Effector CD4-positive, alpha-beta T cell (primary cell): ENCODE data around the gene DAPP1.
"Not testable (repeated sequence)": the region's sequence is repeated elsewhere in the genome, so short reads cannot be mapped to it uniquely, and the experiment has no call there.

Experiments
- DNase-seq: peaks from one replicate; pipeline ENCODE4 v3.0.0-alpha.2; 2020

The DAPP1 gene

DNA sequence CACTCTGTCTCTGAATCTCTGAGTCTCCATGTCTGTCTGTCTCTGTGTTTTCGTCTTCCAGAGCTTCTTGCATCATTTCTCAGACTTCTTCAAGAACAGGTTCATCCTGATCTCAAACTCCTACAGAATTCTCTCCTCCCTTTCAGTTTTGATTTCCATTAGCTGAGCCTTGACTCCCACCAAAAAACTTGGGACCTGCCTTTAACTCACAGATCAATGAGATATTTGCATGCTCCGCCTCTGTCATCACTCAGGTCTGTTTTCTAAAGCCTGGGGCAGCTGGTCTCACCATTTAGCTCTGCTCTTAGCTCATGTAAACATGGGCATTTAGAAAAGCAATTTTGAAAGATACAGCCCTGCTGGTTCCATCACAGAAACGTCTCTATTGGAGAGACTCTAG, 8.6 kb downstream of the DAPP1 start:
- no peak for DNase-seq

DNA sequence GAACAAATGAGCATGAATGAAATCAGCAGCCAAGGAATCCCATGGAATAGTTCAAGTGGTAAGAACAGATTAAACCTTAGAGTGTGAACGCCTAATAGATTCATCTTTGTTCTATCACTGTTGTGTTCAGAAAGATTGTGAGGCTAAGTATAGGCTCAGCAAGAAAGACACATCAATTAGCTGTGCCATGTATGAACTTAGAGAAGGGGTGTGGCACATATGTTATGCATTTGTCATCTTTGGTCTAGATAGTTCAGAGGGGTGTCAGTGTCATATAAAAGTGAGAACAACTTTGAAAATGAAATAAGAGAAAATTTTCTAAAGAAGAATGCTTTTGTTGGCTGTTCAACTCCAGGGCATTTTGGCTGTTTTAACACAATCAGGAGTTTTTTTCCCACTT, 9.4 kb downstream of the DAPP1 start:
- DNase-seq, result no peak

DNA sequence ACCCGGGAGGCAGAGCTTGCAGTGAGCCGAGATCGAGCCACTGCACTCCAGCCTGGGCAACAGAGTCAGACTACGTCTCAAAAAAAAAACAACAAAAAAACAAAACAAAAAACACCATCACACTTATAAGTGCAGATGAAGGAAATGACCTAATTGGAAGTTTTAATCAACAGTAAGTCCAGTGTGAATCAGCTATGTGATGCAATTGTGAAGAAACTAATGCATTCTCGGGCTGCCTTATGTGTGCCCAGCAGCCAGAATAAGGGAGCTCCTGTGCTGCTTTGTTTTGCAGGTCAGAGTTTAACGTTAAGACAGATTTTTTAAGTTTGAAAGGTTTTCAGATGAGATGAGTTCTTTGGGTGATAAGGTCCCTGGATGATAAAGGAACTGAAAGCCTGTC, 10.8 kb downstream of the DAPP1 start:
- no peak for DNase-seq

DNA sequence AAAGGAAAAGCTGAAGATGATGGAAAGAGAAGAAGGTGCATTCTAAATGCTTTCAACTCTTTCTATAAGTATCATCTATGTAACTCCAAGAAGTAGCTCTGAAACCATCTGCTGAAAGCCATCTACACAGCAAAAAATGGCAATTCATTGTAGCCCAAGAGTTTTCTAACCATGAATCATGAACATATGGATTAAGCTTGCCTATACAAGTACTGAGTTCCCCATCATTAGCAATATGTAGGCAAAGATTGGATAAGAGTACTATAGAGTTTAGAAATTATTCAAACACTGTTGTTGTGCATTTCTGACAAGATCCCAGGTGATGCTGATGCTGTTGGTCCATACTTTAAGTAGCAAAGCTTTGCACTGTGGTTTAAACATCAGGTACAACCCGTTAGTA, 11.2 kb downstream of the DAPP1 start:
- no peak for DNase-seq

DNA sequence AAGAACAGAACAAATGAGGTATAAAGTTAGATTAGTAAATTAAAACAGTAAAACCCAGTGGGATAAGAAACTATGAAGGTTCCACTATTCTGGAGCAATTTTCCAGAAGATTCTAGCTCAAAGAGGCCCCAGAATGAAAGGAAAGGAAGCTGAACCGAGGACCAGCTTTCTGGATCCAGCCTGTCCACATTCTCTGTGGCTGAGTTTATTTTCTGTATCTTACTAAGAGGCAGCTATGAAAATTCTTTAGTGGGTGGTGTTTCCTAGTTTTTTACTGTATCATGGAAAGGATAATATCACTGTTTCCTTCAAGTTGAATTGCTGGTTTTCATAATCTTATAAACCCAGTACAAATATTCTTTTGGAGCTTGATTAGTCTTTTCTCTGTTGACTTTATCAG, 11.8 kb downstream of the DAPP1 start:
- DNase-seq, result no peak

DNA sequence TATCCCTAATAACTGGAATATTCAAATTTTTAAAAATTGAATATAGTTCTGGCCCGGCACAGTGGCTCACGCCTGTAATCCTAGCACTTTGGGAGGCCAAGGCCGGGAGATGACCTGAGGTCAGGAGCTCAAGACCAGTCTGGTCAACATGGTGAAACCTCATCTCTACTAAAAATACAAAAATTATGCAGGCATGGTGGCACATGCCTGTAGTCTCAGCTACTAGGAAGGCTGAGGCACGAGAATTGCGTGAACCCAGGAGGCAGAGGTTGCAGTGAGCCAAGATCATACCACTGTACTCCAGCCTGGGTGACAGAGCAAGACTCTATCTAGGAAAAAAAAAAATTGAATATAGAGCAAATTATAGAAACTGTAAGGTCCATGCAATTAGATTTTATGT, 13.4 kb downstream of the DAPP1 start:
- DNase-seq, result not testable (repeated sequence)

DNA sequence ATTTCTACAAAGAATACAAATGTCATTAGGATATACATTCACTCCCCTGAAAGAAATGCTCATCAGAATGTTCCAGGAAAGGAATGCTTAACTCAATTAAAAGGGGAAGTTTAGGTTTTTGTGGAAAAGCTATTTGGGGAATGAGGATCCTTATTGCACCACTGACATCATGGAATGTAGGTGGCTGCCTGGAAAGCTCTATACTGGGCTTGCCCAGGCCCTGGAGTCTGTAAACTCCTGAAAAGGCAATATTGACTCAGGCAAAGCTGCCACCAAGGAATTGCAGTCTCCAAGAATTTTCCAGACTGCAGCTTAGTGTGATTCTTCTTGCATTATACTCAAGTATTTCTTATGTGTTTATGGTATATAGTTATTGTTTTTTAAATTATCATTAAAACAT, 15.7 kb downstream of the DAPP1 start:
- DNase-seq, result no peak

DNA sequence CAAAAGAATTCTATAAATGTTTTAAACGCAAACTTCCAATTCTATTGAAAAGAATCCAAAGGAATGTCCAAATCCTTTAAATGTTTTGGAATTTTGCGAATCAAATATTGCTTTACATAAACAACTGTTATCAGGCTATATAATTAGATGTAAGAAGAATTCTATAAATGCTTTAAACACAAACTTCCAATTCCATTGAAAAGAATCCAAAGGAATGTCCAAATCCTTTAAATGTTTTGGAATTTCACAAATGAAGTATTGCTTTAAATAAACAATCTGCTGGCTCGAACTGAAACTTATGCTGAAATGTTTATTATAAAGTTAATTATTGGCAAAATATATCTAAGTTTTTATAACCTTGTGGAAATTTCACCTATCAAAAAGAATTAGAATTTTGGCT, 16.1 kb downstream of the DAPP1 start:
- no peak for DNase-seq

DNA sequence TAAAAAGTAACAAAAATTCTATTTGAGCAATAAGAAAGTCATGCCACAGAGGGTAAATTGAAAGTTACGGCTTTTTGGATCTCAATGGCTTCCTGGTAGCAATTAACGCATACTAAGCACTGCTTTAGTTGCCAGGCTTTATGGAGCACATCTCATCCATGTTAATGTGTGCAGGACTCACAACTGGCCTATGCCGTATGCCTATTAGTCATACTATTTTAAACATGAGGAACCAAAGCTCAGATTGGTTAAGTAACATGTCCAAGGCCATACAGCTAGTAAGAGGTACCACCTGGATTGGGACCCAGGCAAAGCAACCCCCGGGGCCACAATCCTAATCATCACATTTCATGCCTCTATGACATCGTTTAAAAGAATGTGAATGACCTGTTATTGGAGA, 17.1 kb downstream of the DAPP1 start:
- no peak for DNase-seq

DNA sequence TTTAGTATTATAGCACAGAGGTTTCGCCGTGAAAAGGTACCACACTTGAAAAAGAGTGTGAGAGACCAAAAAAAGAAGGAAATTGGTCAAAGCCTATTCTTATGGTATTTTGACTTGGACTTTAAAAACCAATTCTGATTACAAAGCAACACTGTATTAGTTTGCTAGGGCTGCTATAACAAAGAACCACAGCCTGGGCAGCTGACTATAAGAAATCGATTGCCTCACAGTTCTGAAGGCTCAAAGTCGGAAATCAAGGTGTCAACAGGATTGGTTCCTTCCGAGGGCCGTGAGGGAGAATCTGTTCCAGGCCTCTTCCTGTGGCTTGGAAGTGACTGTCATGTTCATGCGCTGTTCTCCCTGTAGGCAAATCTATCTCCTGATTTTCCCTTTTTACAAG, 17.9 kb downstream of the DAPP1 start:
- no peak for DNase-seq

DNA sequence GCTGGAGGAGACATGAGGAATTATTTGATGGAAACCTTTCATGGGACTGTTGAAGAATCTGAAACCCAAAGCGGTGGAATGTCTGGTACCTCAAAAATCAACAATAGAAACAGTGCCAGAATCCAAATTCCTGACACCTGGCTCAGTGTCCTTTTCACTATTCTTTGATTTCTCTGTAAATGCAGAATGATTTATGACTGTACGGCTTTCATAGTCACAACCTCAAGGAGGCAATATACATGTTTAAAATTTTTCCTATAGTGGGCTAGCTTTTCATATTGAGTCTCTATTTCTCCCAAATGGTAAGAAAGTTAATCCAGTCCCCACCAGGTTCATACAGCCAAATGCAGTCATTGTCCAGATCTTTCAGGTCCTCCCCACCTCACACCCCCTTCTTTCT, 19.3 kb downstream of the DAPP1 start:
- no peak for DNase-seq

DNA sequence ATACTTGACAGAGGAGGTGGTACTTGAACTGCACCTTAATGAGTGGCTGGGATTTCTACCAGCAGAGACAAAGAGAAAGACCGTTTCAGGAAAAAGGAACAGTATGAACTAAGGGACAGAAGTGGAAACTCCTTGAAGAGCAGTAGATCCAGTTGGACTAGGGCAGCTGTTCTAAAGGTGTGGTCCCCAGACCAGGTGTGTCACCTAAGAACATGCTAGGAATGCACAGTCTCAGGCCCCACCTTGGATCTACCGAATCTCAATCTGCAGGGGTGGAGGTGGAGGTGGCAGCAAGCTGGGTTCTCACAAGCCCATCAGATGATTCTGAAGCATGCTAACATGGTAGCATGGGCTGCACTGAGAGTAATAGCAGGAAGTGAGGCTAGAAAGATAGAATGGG, 22.3 kb downstream of the DAPP1 start:
- DNase-seq, result no peak

DNA sequence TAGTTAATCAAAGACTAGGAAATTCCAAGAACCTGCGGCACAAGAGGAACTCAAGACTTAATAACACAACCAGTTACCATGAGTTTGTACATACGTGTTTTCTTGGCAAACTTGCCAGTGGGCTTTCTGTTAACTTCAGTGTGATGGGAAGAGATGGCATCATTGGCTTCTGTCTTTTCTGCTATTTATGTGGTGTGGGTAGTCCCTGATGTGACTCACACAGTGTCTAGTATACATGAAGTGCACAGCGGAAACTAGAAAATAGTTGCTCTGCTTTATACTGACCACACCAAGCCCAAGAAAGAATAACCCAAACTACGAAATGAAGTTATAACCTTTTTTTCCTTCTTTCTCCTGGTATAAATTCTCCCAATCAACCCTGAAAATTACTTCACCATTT, 24.5 kb downstream of the DAPP1 start:
- DNase-seq, result no peak

DNA sequence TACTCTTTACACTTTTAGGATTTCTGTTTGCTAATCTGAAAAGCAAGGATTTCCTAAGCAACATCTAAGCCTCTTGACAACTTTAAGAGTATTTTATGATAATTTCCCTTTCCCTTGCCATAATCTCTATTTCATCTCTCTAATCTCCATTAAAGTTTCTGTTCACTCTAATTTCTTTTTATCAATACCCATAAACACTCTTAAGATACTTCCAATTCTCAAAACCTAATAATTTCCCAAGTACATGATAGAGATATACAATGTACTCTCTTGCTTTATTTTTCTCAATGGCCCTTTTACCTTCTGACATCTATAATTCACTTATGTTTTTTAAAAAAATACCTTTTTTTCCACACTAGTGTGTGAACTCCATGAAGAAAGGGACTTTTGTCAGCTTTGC, 26.8 kb downstream of the DAPP1 start:
- no peak for DNase-seq

DNA sequence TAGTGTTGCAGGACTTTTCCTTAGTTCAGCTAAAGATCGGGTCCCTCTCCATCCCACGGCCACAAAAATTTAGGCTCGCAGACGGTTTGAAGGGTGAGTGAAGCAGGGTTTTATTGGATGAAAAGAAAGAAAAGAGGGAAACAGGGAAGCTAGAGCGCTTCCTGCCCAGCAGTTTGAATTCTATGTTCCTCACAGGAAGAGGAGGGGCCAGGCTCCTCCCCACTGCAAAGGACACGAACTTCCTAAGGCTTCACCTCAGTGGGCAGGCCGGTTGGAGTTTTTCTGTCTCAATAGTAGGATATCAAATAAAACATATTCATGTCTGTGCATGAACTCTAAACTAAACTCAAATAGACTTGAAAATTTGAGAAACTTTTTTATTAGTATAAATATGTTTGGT, 27.4 kb downstream of the DAPP1 start:
- DNase-seq, result no peak

DNA sequence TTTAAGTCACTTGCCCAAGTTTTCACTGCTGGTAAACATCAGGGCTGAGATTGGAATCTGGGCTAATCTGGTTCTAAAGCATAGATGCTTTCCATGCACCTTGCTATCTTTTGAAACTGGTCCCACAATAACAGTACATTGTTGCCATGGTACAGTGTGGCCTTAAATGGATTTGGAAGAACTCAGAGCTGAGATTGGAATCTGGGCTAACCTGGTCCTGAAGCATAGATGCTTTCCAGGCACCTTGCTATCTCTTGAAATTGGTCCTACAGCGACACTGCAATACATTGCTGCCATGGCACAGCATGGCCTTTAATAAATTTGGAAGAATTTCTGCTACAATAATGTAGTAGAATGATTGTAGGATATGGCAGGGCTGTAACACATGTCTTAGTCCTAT, 28.6 kb downstream of the DAPP1 start:
- no peak for DNase-seq

DNA sequence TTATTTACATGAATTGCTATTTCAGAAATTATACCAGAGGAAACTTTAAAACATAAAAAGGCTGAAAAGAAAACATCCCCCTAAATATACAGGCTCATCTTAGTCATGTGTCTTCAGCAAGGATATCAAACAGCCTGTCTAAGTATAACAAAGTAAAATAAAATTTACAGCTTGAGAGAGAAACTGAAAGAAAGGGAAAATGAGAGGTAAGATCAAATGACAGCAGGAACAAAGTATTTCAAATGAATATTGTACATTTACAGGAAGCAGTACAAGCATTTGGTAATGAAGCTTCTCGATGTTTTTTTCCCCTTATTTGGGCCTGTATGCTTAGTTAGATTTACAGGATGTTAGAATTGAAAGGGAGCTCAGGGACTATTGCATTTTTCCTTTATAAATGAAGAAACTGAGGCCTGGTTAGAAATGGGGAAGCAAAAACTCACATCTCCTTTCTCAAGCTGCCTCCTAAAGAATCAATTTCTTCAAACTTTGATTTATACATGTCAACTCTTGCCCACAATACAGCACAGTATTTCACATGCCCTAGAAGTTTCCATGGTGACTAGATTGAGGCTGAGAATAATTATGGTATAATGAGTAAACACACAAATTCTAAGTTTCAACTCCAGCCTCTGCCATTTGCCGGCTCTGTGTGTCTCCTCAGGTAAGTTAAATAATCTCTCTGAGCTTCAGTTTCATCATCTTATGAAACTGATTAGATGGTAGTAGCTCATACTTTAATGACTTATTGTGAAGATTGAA, 29.3 kb downstream of the DAPP1 start:
- DNase-seq, result no peak

DNA sequence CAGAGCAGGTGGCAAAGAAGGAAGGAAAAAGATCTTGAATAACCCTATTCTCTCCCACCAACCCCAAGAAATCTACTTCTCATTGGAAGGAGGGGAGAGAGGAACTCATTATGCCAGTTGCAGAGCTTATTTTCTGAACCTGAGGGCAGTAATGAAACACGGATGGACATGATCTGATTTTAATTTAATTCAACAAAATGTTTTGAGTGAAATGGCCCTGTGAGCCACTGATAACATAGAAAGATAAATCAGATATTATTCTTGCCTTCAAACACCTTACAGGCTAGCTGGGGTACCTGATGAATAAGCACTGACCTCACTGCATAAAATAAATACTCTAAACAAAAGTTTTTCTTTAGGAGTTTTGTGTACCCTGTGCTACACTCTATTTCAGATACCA, 30.3 kb downstream of the DAPP1 start:
- no peak for DNase-seq

DNA sequence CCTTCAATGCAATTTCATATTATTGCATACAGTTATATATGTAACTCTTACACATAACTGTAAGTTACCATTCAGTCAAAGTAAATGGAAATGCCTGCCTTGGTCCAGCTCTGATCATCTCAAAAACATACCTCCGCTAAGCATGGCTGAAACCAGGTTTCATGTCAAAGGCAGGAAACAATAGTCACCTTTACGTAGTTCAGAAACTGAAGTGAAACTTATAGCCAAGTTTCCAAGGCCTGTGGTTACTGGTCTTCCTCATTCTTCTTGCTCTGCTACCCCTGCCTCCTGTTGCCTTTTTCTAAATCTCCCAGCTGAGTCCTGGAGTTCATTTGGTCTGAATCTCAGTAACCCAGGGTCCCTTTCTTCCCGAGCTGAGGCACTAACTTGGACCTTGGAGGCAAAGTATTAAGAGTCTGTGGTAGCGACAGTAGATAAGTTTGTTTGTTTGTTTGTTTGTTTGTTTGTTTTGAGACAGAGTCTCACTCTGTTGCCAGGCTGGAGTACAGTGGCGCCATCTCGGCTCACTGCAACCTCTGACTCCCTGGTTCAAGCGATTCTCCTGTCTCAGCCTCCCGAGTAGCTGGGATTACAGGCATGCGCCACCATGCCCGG, 30.8 kb downstream of the DAPP1 start:
- DNase-seq, result no peak

DNA sequence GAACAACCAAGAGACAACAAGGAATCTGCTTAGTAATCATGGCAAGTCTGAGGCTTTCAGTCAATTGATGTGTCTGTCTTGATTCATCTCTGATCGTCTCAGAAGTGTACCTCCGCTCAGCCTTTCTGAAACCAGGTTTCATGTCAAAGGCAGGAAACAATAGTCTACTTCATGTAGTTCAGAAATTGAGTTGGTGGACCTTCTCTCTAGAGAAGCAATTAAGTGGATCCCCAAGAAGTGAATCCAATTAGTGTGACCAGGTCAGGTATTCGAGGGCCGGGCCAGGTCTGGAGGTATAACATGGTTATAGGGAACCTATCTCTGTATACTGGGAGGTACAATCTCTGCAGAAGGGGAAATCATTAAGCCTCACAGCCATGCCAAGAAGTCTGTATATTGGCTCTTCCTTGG, 32.0 kb downstream of the DAPP1 start:
- DNase-seq, result no peak

DNA sequence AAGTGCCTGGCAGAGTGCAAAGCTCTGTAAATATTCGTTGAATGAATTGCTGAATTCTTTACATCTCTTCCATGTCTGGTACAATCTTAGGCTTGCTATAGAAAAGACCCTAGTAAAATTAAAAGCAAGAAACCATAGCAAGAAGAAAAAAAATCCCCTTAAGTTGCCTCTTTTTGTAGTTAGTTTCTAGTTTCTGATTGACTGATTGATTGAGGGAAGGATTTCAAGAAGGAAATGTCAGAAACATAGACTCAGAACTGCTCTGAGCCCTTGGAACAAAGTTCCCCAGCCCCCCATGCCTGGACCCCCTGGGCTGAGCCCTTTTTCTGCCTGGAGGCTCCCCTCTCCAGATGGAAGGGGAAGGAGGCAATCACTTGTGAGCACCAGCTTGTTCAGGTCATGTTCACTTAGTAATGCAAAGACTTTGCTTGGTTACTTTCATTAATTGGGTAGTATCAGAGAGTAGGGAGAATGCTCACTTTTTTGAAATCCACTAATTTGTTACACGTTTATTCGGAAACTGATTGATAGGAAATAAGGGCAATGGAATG, 35.6 kb downstream of the DAPP1 start:
- no peak for DNase-seq

DNA sequence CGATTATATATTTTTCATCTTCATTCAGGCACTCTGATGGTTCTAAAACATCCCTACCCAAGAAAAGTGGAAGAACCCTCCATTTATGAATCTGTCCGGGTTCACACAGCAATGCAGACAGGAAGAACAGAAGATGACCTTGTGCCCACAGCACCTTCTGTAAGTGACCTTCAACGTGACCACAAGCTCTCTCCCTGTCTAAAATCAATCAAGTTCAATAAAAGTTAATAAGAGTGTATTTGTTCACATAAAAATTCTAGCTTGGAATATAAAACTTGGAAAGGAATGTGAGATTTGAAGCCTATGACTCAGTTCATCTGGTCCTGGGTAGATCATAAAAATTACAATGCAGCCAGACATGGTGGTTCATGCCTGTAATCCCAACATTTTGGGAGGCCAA, 36.6 kb downstream of the DAPP1 start:
- DNase-seq, result no peak

DNA sequence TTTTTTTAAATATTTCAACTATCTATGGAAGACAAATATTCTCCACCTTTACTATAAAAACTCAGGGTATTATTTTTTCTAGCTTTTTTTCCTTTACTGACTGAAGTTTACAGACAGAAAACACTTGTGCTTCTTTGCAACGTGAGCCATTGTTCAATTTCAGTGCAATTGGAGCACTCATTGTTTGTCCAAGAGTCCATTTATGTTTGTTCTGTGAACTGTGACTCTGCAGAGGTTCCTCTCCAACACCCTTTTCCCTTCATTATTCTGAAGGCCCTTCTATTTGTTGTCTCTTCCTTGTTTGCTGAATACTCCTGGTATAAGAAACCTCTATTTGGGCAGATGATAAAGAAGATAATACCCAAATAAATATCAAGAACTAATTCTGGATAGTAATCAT, 37.4 kb downstream of the DAPP1 start:
- DNase-seq, result no peak

DNA sequence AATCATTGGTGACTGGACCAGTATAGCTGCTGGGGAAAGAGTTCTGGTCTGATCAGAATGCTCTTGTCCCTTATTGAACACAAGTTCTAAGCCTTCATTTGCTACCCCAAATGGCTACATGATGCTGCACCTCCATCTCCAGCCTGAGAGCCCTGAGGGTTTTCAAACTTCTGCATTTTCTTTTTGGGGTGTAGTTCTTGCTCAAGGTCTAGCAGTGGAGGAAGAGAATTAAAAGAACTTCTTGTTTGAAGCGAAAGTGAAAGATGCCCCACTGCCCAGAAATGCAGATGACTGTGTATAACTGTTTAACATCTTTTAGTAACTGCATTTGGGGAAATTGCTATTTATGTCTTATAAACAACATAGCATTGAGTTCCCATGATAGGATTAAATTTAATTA, 39.1 kb downstream of the DAPP1 start:
- DNase-seq, result no peak

DNA sequence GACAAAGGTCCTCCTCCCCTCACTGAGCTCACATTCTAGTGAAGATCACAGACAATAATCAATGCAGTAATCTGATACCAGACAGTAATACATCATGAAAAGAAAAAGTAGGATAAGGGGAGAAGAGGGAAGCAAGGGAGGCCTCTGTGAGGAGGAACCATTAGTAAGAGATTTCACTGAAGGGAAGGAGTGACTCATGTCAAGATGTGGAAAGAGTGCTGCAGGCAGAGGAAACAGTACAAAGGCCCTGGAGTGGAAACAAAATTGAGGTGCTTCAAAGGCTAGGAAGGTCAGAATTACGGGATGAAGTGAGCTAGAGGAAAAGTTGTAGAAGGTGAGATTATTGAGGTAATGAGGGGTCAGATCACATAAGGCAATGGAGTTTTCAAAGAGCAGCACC, 39.5 kb downstream of the DAPP1 start:
- DNase-seq, result no peak
